ENCODE data around the gene SLC2A2.

Gene SLC2A2

GRCh38 chr3:170947018-170947769 is 79.3 kb downstream of the SLC2A2 start:
- H3K4me3 ChIP-seq (ENCODE audit: low read depth, low read length), result no peak overlapping the region
- TF ChIP-seq CTCF (conservative IDR thresholded peaks at IDR 0.05; ENCODE audit: low read depth, low read length), result no peak
- no peak for DNase-seq (ENCODE audit: low read depth)

Data from choroid plexus epithelial cell (primary cell).